Natural killer cell (primary cell): ENCODE results near the gene NDUFB8. TPM values are rescaled to one million over a fixed set of nuclear protein-coding genes. Genes with fewer than 3 reads are reported as not detected.

ENCODE experiments used
- ATAC-seq, 3 donors: fragments of 150-1000 bp in 2 of 3; fragments of 200-7000 bp in 1 of 3; cut with Tn5 transposase; 1 replicate in 1 of 3; 2 replicates in 2 of 3; pipeline ENCODE4 v1.10.0; 2021; ENCODE audit warnings: mild to moderate bottlenecking in 2 of 3, moderate library complexity in 2 of 3
- DNase-seq, 2 donors: peaks; one replicate each; pipeline versions ENCODE4 v3.0.0 to v3.0.0-alpha.2; 2013 to 2021; ENCODE audit warnings: mixed read lengths in 1 of 2
- H3K27ac ChIP-seq: one replicate; pipeline ENCODE4 v1.5.1; 2013; ENCODE audit warnings: mild to moderate bottlenecking, low read length
- H3K27me3 ChIP-seq: one replicate; pipeline ENCODE4 v1.6.1; 2013; ENCODE audit warnings: low read length; ENCODE audit not compliant: control insufficient read depth, insufficient read depth
- H3K36me3 ChIP-seq: one replicate; pipeline ENCODE4 v1.6.1; 2013; ENCODE audit warnings: low read length; ENCODE audit not compliant: control insufficient read depth, insufficient read depth
- H3K4me1 ChIP-seq: one replicate; pipeline ENCODE4 v1.6.1; 2013; ENCODE audit warnings: low read length; ENCODE audit not compliant: control insufficient read depth, insufficient read depth
- H3K4me3 ChIP-seq: one replicate; pipeline ENCODE4 v1.5.1; 2013; ENCODE audit warnings: low read length
- H3K9me3 ChIP-seq: one replicate; pipeline ENCODE4 v1.6.1; 2013; ENCODE audit warnings: low read length; ENCODE audit not compliant: control insufficient read depth, insufficient read depth
- H3K27ac Mint-ChIP-seq, 2 donors: one replicate each; pipeline ENCODE4 v1.8.0; 2022; ENCODE audit warnings: mild to moderate bottlenecking in 2 of 2, mixed read lengths in 2 of 2, moderate library complexity in 1 of 2
- H3K27me3 Mint-ChIP-seq, 2 donors: one replicate each; pipeline ENCODE4 v1.8.0; 2022; ENCODE audit warnings: low read depth in 2 of 2, mixed read lengths in 2 of 2
- H3K36me3 Mint-ChIP-seq: one replicate; pipeline ENCODE4 v1.8.0; 2022; ENCODE audit warnings: mixed read lengths
- H3K4me1 Mint-ChIP-seq, 2 donors: one replicate each; pipeline ENCODE4 v1.8.0; 2022; ENCODE audit warnings: mixed read lengths in 2 of 2
- H3K4me3 Mint-ChIP-seq: one replicate; pipeline ENCODE4 v1.8.0; 2022; ENCODE audit warnings: mild to moderate bottlenecking, moderate library complexity, mixed read lengths
- H3K9me3 Mint-ChIP-seq, 2 donors: one replicate each; pipeline ENCODE4 v1.8.0; 2022; ENCODE audit warnings: mixed read lengths in 2 of 2
- CTCF ChIP-seq: fragments of 200-600 bp; IDR thresholded peaks from one replicate; pipeline ENCODE4 v1.8.0; 2022; ENCODE audit warnings: antibody characterized with exemption
- WGBS: methylation state at CpG from one replicate; pipeline ENCODE4 v1.1.7; 2013; ENCODE audit warnings: missing lambda C conversion rate; ENCODE audit not compliant: insufficient coverage; 5-methylcytosine and 5-hydroxymethylcytosine counted together
- intact Hi-C: fragments of 100-400 bp; cut with micrococcal nuclease; formaldehyde crosslinking; loops from one replicate; pipeline ENCODE4 v1.14.2; 2022
- total RNA-seq, 4 donors: library from RNA; stranded (reverse); fragments of 120-200 nt in 1 of 4; gene quantifications; one replicate each; pipeline versions ENCODE4 v1.2.3 to v1.2.4, GENCODE V29; 2013 to 2022

Gene NDUFB8
- total RNA-seq, 3 donors from 2014 or later (not counting 1 experiment from before 2014, with no cell fraction given) = 113 to 151 (median 137) TPM

GRCh38 chr10:100528123-100528886 is 1.4 kb downstream of the NDUFB8 start:
- DNase-seq (peak in 1 of 2 donors; percentile 59), ATAC-seq (no peak)
- H3K27me3 ChIP-seq = no peaks in the 10 kb centered on the region
- no peaks in the 10 kb centered on the region for H3K9me3 ChIP-seq
- H3K36me3 ChIP-seq = peaks cover 30% of the 10 kb centered on the region
- no peak for TF ChIP-seq CTCF
- H3K4me1 ChIP-seq = peaks cover 22% of the 10 kb centered on the region
- peak overlapping the region; percentile 92 to 99 for H3K27ac Mint-ChIP-seq
- WGBS = 54% methylated on average over 7 of the region's 7 CpGs
- H3K36me3 Mint-ChIP-seq = peaks cover 9% of the 10 kb centered on the region
- H3K4me1 Mint-ChIP-seq = peaks cover 27 to 42% of the 10 kb centered on the region in 2 donors
- peak overlapping the region; percentile 100 for H3K4me3 Mint-ChIP-seq
- no peaks in the 10 kb centered on the region for H3K9me3 Mint-ChIP-seq
- H3K4me3 ChIP-seq = peak overlapping the region; percentile 80
- peak overlapping the region; percentile 74 for H3K27ac ChIP-seq
- H3K27me3 Mint-ChIP-seq = no peaks in the 10 kb centered on the region
- intact Hi-C loops = no loop called here

GRCh38 chr10:100524638-100525037 is 5.0 kb downstream of the NDUFB8 start:
- ATAC-seq = no peak
- Histone ChIP-seq H3K9me3 (no peaks in the 10 kb centered on the region), H3K36me3 (peaks cover 37% of the 10 kb centered on the region), H3K27me3 (no peaks in the 10 kb centered on the region), H3K27ac (no peak overlapping the region), H3K4me3 (no peak overlapping the region), H3K4me1 (peaks cover 12% of the 10 kb centered on the region)
- TF ChIP-seq CTCF = no peak
- Mint-ChIP-seq H3K4me3 (no peak overlapping the region), H3K9me3 (no peaks in the 10 kb centered on the region), H3K36me3 (peaks cover 9% of the 10 kb centered on the region), H3K4me1 (peaks cover 13 to 28% of the 10 kb centered on the region in 2 donors), H3K27ac (no peak overlapping the region), H3K27me3 (no peaks in the 10 kb centered on the region)
- no peak for DNase-seq
- 98% methylated on average over 2 of the region's 2 CpGs for WGBS
- intact Hi-C loops = no loop called here

- Mint-ChIP-seq H3K4me3 (no peak overlapping the region), H3K36me3 (peaks cover 9% of the 10 kb centered on the region), H3K4me1 (peaks cover 8 to 24% of the 10 kb centered on the region in 2 donors), H3K27me3 (peaks cover 0 to 2% of the 10 kb centered on the region in 2 donors), H3K27ac (peak overlapping the region in 1 of 2 donors; percentile 59), H3K9me3 (no peaks in the 10 kb centered on the region)
- DNase-seq = no peak
- peaks cover 2% of the 10 kb centered on the region for H3K27me3 ChIP-seq
- intact Hi-C loops = no loop called here
- H3K4me1 ChIP-seq = peaks cover 13% of the 10 kb centered on the region
- no peak overlapping the region for H3K4me3 ChIP-seq
- no peaks in the 10 kb centered on the region for H3K9me3 ChIP-seq
- no peak for ATAC-seq
- H3K27ac ChIP-seq = no peak overlapping the region
- 95% methylated on average over 6 of the region's 6 CpGs for WGBS
- H3K36me3 ChIP-seq = peaks cover 37% of the 10 kb centered on the region
- TF ChIP-seq CTCF = no peak
Measured at GRCh38 chr10:100524206-100524605, 5.5 kb downstream of the NDUFB8 start.
